HEK293 (cell line): ENCODE measurements around the gene MALRD1.

Source experiments
- CTCF ChIA-PET: fragments of 350-600 bp; formaldehyde crosslinking; extraction: SDS; loops from one replicate; lab custom pipeline; 2021; ENCODE audit warnings: antibody characterized with exemption; lab: Yijun Ruan, JAX
- POLR2A ChIA-PET: fragments of 300-600 bp; formaldehyde crosslinking; extraction: SDS; loops from one replicate; lab custom pipeline; 2020; ENCODE audit warnings: antibody characterized with exemption, inconsistent platforms; lab: Yijun Ruan, JAX
- H3K27ac ChIP-seq: fragments of 200-500 bp; sonication (Bioruptor generic); 2 replicates; pipeline ENCODE4 v1.5.1; 2014; ENCODE audit warnings: low read depth, low read length, control low read depth, inconsistent platforms; ENCODE audit errors: extremely low read depth
- H3K36me3 ChIP-seq, 2 experiments: fragments of 200-500 bp in 1 of 2; sonication (Bioruptor generic) in 1 of 2; 1 replicate in 1 of 2; 2 replicates in 1 of 2; pipeline ENCODE4 v1.5.1; 2014 to 2017; ENCODE audit warnings: inconsistent platforms in 2 of 2, low read length in 2 of 2; ENCODE audit not compliant: control insufficient read depth in 2 of 2, insufficient read depth in 1 of 2
- H3K4me1 ChIP-seq: fragments of 200-500 bp; sonication (Bioruptor generic); 2 replicates; pipeline ENCODE4 v1.5.1; 2014; ENCODE audit warnings: mild to moderate bottlenecking, low read length, inconsistent platforms; ENCODE audit not compliant: control insufficient read depth, insufficient read depth
- H3K4me3 ChIP-seq: 2 replicates; pipeline ENCODE4 v1.5.1; 2011; ENCODE audit warnings: low read depth, mild to moderate bottlenecking, control low read depth, low read length, moderate library complexity
- H3K9me3 ChIP-seq: fragments of 200-500 bp; sonication (Bioruptor generic); 2 replicates; pipeline ENCODE4 v1.5.1; 2014; ENCODE audit warnings: low read depth, low read length, inconsistent platforms; ENCODE audit not compliant: control insufficient read depth, insufficient read depth
- KLF10 ChIP-seq: fragments of 450-650 bp; IDR thresholded peaks from 2 replicates; pipeline ENCODE4 v1.5.1; 2018; ENCODE audit warnings: missing biosample characterization, mild to moderate bottlenecking, missing genetic modification characterization
- SALL2 ChIP-seq: fragments of 450-650 bp; formaldehyde crosslinking; IDR thresholded peaks from 2 replicates; pipeline ENCODE4 v1.5.0; 2017; ENCODE audit warnings: missing biosample characterization, mild to moderate bottlenecking, missing genetic modification characterization, borderline replicate concordance
- SCRT2 ChIP-seq: fragments of 450-650 bp; formaldehyde crosslinking; IDR thresholded peaks from 2 replicates; pipeline ENCODE4 v1.5.1; 2016; ENCODE audit warnings: missing biosample characterization, missing genetic modification characterization
- SP7 ChIP-seq: fragments of 450-650 bp; formaldehyde crosslinking; IDR thresholded peaks from 2 replicates; pipeline ENCODE4 v1.5.1; 2016; ENCODE audit warnings: missing biosample characterization, missing genetic modification characterization
- ZBTB49 ChIP-seq: fragments of 450-650 bp; formaldehyde crosslinking; IDR thresholded peaks from 2 replicates; pipeline ENCODE4 v1.5.1; 2016; ENCODE audit warnings: missing biosample characterization, missing genetic modification characterization, low read depth
- ZNF175 ChIP-seq: fragments of 450-650 bp; formaldehyde crosslinking; IDR thresholded peaks from 2 replicates; pipeline ENCODE4 v1.5.1; 2016; ENCODE audit warnings: missing biosample characterization, missing genetic modification characterization
- ZNF311 ChIP-seq: fragments of 450-650 bp; formaldehyde crosslinking; IDR thresholded peaks from 2 replicates; pipeline ENCODE4 v1.5.1; 2017; ENCODE audit warnings: missing biosample characterization, missing genetic modification characterization, borderline replicate concordance
- ZNF394 ChIP-seq: fragments of 450-650 bp; formaldehyde crosslinking; IDR thresholded peaks from 2 replicates; pipeline ENCODE4 v1.5.1; 2016; ENCODE audit warnings: missing biosample characterization, missing genetic modification characterization, mild to moderate bottlenecking, moderate library complexity, borderline replicate concordance
- ZNF404 ChIP-seq: fragments of 450-650 bp; formaldehyde crosslinking; IDR thresholded peaks from 2 replicates; pipeline ENCODE4 v1.5.1; 2017; ENCODE audit warnings: missing biosample characterization, missing genetic modification characterization
- ZNF433 ChIP-seq: fragments of 450-650 bp; formaldehyde crosslinking; IDR thresholded peaks from 2 replicates; pipeline ENCODE4 v1.5.1; 2016; ENCODE audit warnings: missing biosample characterization, missing genetic modification characterization, low read depth
- ZNF473 ChIP-seq: fragments of 450-650 bp; formaldehyde crosslinking; IDR thresholded peaks from 2 replicates; pipeline ENCODE4 v1.5.1; 2017; ENCODE audit warnings: missing biosample characterization, missing genetic modification characterization
- ZNF501 ChIP-seq: fragments of 450-650 bp; formaldehyde crosslinking; IDR thresholded peaks from 2 replicates; pipeline ENCODE4 v1.5.1; 2016; ENCODE audit warnings: missing biosample characterization, missing genetic modification characterization
- ZNF513 ChIP-seq: fragments of 450-650 bp; IDR thresholded peaks from 2 replicates; pipeline ENCODE4 v1.5.1; 2018; ENCODE audit warnings: missing biosample characterization, missing genetic modification characterization
- ZNF623 ChIP-seq: fragments of 450-650 bp; formaldehyde crosslinking; IDR thresholded peaks from 2 replicates; pipeline ENCODE4 v1.5.1; 2016; ENCODE audit warnings: missing biosample characterization, missing genetic modification characterization
- ZNF626 ChIP-seq: fragments of 450-650 bp; sonication (Bioruptor Pico); formaldehyde crosslinking; IDR thresholded peaks from 2 replicates; pipeline ENCODE4 v1.5.1; 2018; ENCODE audit warnings: missing biosample characterization, missing genetic modification characterization, inconsistent platforms
- ZNF830 ChIP-seq: fragments of 450-650 bp; IDR thresholded peaks from 2 replicates; pipeline ENCODE4 v1.5.0; 2018; ENCODE audit warnings: missing biosample characterization, missing genetic modification characterization, low read depth, mild to moderate bottlenecking, moderate library complexity
- TF ChIP-seq, protein P1 (sequence below): fragments of 450-650 bp; formaldehyde crosslinking; IDR thresholded peaks from 2 replicates; pipeline ENCODE4 v1.5.1; 2017; ENCODE audit warnings: missing biosample characterization, missing genetic modification characterization
- TF ChIP-seq, protein P2 (sequence below): fragments of 450-650 bp; formaldehyde crosslinking; IDR thresholded peaks from 2 replicates; pipeline ENCODE4 v1.5.1; 2017; ENCODE audit warnings: missing biosample characterization, mild to moderate bottlenecking, missing genetic modification characterization, moderate library complexity
- TF ChIP-seq, protein P3 (sequence below): fragments of 450-650 bp; formaldehyde crosslinking; IDR thresholded peaks from 2 replicates; pipeline ENCODE4 v1.5.1; 2016; ENCODE audit warnings: missing biosample characterization, missing genetic modification characterization
- TF ChIP-seq, protein P4 (sequence below): fragments of 450-650 bp; formaldehyde crosslinking; IDR thresholded peaks from 2 replicates; pipeline ENCODE4 v1.5.1; 2017; ENCODE audit warnings: missing biosample characterization, missing genetic modification characterization

The MALRD1 gene

DNA sequence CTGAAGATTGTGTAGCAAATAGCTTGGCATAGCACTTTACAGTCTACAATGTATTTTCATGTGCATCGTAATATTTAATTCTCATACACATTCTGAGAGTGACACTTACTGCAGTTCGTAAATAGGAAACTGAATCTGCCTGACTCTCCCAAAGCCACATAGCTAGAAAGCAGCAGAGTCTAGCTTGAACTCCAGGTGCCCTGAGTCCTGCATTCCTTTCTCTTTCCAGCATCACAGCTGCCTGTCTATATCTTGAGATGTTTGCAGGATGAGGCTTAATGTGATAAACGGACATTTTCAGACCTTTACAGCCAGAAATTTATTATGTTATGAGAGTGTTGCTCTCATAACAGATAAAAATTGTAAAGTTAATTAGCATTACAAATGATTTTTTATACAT, 634.8 kb downstream of the MALRD1 start (continued):
- TF ChIP-seq, protein P1, sequence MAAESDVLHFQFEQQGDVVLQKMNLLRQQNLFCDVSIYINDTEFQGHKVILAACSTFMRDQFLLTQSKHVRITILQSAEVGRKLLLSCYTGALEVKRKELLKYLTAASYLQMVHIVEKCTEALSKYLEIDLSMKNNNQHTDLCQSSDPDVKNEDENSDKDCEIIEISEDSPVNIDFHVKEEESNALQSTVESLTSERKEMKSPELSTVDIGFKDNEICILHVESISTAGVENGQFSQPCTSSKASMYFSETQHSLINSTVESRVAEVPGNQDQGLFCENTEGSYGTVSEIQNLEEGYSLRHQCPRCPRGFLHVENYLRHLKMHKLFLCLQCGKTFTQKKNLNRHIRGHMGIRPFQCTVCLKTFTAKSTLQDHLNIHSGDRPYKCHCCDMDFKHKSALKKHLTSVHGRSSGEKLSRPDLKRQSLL (tag by site-specific recombination), result no peak
- TF ChIP-seq, protein P2, sequence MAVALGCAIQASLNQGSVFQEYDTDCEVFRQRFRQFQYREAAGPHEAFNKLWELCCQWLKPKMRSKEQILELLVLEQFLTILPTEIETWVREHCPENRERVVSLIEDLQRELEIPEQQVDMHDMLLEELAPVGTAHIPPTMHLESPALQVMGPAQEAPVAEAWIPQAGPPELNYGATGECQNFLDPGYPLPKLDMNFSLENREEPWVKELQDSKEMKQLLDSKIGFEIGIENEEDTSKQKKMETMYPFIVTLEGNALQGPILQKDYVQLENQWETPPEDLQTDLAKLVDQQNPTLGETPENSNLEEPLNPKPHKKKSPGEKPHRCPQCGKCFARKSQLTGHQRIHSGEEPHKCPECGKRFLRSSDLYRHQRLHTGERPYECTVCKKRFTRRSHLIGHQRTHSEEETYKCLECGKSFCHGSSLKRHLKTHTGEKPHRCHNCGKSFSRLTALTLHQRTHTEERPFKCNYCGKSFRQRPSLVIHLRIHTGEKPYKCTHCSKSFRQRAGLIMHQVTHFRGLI (tag by site-specific recombination), result no peak
- TF ChIP-seq, all 188 proteins: peak for 0

DNA sequence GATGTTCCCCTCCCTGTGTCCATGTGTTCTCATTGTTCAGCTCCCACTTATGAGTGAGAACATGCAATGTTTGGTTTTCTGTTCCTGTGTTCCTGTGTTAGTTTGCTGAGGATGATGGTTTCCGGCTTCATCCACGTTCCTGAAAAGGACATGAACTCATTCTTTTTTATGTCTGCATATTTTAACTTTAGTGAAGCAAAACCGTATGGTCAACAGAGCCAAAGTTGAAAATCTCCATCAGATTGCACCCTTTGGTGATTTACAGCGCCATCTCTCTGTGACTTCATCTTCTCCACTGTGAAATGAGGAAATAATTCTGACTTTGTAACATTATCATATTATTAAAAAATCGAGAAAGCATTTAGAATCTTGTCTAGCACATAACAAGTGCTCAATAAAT, 635.4 kb downstream of the MALRD1 start:
- Histone ChIP-seq H3K4me1 (no peaks in the 10 kb centered on the region), H3K36me3 (no peaks in the 10 kb centered on the region), H3K4me3 (no peak overlapping the region), H3K9me3 (no peaks in the 10 kb centered on the region), H3K27ac (no peak overlapping the region)
- CTCF ChIA-PET, result no interaction called here
- TF ChIP-seq, protein P3, sequence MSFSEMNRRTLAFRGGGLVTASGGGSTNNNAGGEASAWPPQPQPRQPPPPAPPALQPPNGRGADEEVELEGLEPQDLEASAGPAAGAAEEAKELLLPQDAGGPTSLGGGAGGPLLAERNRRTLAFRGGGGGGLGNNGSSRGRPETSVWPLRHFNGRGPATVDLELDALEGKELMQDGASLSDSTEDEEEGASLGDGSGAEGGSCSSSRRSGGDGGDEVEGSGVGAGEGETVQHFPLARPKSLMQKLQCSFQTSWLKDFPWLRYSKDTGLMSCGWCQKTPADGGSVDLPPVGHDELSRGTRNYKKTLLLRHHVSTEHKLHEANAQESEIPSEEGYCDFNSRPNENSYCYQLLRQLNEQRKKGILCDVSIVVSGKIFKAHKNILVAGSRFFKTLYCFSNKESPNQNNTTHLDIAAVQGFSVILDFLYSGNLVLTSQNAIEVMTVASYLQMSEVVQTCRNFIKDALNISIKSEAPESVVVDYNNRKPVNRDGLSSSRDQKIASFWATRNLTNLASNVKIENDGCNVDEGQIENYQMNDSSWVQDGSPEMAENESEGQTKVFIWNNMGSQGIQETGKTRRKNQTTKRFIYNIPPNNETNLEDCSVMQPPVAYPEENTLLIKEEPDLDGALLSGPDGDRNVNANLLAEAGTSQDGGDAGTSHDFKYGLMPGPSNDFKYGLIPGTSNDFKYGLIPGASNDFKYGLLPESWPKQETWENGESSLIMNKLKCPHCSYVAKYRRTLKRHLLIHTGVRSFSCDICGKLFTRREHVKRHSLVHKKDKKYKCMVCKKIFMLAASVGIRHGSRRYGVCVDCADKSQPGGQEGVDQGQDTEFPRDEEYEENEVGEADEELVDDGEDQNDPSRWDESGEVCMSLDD (tag by site-specific recombination), result no peak
- TF ChIP-seq ZNF394 (tag by site-specific recombination) (no peak), ZNF473 (tag by site-specific recombination) (no peak), ZNF175 (tag by site-specific recombination) (no peak), ZNF623 (tag by site-specific recombination) (no peak), ZNF830 (tag by site-specific recombination) (no peak), SALL2 (tag by site-specific recombination) (no peak), KLF10 (no peak), ZNF513 (no peak), SCRT2 (tag by site-specific recombination) (no peak), ZNF404 (tag by site-specific recombination) (no peak), ZNF433 (tag by site-specific recombination) (no peak), ZNF501 (no peak), ZBTB49 (no peak), ZNF626 (tag by site-specific recombination) (no peak), ZNF311 (no peak), SP7 (tag by site-specific recombination) (no peak)
- TF ChIP-seq, protein P4, sequence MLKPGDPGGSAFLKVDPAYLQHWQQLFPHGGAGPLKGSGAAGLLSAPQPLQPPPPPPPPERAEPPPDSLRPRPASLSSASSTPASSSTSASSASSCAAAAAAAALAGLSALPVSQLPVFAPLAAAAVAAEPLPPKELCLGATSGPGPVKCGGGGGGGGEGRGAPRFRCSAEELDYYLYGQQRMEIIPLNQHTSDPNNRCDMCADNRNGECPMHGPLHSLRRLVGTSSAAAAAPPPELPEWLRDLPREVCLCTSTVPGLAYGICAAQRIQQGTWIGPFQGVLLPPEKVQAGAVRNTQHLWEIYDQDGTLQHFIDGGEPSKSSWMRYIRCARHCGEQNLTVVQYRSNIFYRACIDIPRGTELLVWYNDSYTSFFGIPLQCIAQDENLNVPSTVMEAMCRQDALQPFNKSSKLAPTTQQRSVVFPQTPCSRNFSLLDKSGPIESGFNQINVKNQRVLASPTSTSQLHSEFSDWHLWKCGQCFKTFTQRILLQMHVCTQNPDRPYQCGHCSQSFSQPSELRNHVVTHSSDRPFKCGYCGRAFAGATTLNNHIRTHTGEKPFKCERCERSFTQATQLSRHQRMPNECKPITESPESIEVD (tag by site-specific recombination), result no peak
- POLR2A ChIA-PET, result no interaction called here
